Ovary (tissue), 3 donors: Measurements from ENCODE around the gene BHLHE23.

ENCODE experiments used
- POLR2A ChIP-seq: fragments of 450-650 bp; IDR thresholded peaks from one replicate; pipeline ENCODE4 v1.6.1; 2017; ENCODE audit warnings: antibody characterized with exemption, mild to moderate bottlenecking, moderate library complexity
- TF ChIP-seq, protein P1 (sequence below), 3 donors: fragments of 450-650 bp in 2 of 3; fragments of 200-600 bp in 1 of 3; IDR thresholded peaks; one replicate each; pipeline versions ENCODE4 v1.5.1 to v1.8.0; 2016 to 2022; ENCODE audit warnings: antibody characterized with exemption in 3 of 3, mild to moderate bottlenecking in 1 of 3
- donor health status: DM: no; HTN: no; CAD: no.

DNA sequence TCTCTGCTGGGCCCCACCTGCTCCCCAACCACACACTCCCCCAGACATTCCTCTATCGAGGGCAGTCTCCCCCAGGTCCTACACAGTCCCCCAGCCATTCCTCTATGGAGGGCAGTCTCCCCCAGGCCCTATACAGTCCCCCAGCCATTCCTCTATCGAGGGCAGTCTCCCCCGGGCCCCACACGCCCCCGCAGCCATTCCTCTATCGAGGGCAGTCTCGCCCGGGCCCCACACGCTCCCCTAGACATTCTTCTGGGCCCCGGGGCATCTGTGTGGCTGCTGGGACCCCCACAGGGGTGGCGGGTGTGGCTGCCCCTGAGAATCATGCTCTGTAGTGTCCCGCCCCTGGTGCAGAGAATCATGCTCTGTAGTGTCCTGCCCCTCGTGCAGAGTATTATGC is 43.6 kb upstream of the BHLHE23 start:
- TF ChIP-seq POLR2A, result no peak
- TF ChIP-seq, protein P1, sequence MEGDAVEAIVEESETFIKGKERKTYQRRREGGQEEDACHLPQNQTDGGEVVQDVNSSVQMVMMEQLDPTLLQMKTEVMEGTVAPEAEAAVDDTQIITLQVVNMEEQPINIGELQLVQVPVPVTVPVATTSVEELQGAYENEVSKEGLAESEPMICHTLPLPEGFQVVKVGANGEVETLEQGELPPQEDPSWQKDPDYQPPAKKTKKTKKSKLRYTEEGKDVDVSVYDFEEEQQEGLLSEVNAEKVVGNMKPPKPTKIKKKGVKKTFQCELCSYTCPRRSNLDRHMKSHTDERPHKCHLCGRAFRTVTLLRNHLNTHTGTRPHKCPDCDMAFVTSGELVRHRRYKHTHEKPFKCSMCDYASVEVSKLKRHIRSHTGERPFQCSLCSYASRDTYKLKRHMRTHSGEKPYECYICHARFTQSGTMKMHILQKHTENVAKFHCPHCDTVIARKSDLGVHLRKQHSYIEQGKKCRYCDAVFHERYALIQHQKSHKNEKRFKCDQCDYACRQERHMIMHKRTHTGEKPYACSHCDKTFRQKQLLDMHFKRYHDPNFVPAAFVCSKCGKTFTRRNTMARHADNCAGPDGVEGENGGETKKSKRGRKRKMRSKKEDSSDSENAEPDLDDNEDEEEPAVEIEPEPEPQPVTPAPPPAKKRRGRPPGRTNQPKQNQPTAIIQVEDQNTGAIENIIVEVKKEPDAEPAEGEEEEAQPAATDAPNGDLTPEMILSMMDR (IDR thresholded peaks at IDR 0.05), result no peak
